ENCODE measurements around the gene CEP85L.

DNA sequence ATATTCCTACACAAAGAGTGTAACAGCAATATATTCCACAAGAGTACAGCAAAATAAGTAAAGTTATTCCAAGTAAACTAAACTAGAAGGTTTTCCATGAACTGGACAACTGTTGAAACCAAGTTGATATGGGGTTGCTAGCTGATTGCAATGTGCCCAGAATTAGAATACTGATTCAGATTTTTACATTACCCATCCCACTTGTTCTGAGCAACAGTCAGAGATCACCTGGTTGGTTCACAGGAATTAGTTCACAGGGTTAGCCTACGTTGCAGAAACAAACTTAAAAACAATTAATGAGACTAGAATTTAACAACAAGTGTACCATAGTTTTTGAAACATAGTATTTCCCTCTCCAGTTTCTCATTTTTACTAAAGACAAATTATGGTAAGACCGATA, 49.1 kb downstream of the CEP85L start:
- TF ChIP-seq SIN3A (IDR thresholded peaks at IDR 0.05; ENCODE audit: low read depth) (no peak), POLR2AphosphoS5 (IDR thresholded peaks at IDR 0.05; ENCODE audit: low read depth, low read length) (no peak), POLR2A (IDR thresholded peaks at IDR 0.05; ENCODE audit: borderline replicate concordance, extremely low read depth, insufficient read depth, insufficient read length) (no peak), FOSL1 (IDR thresholded peaks at IDR 0.05; ENCODE audit: low read depth) (no peak), EZH2 (IDR thresholded peaks at IDR 0.05) (no peak), YY1 (IDR thresholded peaks at IDR 0.05; ENCODE audit: extremely low read depth, insufficient replicate concordance, low read depth, low read length) (no peak), EZH2phosphoT487 (IDR thresholded peaks at IDR 0.05; ENCODE audit: borderline replicate concordance) (no peak), TCF7L2 (IDR thresholded peaks at IDR 0.05; ENCODE audit: borderline replicate concordance, extremely low read depth, insufficient read depth, insufficient read length) (no peak)
- TF ChIP-seq, protein P1, sequence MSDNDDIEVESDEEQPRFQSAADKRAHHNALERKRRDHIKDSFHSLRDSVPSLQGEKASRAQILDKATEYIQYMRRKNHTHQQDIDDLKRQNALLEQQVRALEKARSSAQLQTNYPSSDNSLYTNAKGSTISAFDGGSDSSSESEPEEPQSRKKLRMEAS (IDR thresholded peaks at IDR 0.05), result no peak
- TF ChIP-seq, protein P2, sequence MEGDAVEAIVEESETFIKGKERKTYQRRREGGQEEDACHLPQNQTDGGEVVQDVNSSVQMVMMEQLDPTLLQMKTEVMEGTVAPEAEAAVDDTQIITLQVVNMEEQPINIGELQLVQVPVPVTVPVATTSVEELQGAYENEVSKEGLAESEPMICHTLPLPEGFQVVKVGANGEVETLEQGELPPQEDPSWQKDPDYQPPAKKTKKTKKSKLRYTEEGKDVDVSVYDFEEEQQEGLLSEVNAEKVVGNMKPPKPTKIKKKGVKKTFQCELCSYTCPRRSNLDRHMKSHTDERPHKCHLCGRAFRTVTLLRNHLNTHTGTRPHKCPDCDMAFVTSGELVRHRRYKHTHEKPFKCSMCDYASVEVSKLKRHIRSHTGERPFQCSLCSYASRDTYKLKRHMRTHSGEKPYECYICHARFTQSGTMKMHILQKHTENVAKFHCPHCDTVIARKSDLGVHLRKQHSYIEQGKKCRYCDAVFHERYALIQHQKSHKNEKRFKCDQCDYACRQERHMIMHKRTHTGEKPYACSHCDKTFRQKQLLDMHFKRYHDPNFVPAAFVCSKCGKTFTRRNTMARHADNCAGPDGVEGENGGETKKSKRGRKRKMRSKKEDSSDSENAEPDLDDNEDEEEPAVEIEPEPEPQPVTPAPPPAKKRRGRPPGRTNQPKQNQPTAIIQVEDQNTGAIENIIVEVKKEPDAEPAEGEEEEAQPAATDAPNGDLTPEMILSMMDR (IDR thresholded peaks at IDR 0.05 in 2 of 3, conservative IDR thresholded peaks at IDR 0.05 in 1 of 3; ENCODE audit: borderline replicate concordance in 1 of 3, insufficient read depth in 1 of 3, low read depth in 2 of 3, low read length in 2 of 3), result no peak

Measured in HCT116 (cell line).